ENCODE results near the gene MROH8.

GRCh38 chr20:37075932-37076685 is 103.2 kb downstream of the MROH8 start:
- TF ChIP-seq SIN3A (IDR thresholded peaks at IDR 0.05; ENCODE audit: borderline replicate concordance, insufficient read depth, low read depth, low read length) (no peak), CTCF (IDR thresholded peaks at IDR 0.05) (no peak), POLR2AphosphoS5 (IDR thresholded peaks at IDR 0.05; ENCODE audit: low read depth, low read length) (no peak), TCF7L2 (IDR thresholded peaks at IDR 0.05; ENCODE audit: low read depth, low read length) (no peak), REST (IDR thresholded peaks at IDR 0.05; ENCODE audit: insufficient read depth in 1 of 2, low read depth in 2 of 2, low read length in 1 of 2) (no peak)

All from Panc1 (cell line).